AG09309 (cell line): Measurements from ENCODE around the gene SLAIN1.

Experiments used
- DNase-seq: peaks from one replicate; pipeline ENCODE4 v3.0.0-alpha.2; 2010; ENCODE audit warnings: low read depth
- H3K4me3 ChIP-seq: 2 replicates; pipeline ENCODE4 v1.5.1; 2011; ENCODE audit warnings: mild to moderate bottlenecking, low read depth, low read length, moderate library complexity; ENCODE audit not compliant: control insufficient read depth
- CTCF ChIP-seq: IDR thresholded peaks from 2 replicates; pipeline ENCODE4 v1.5.1; 2011; ENCODE audit warnings: mild to moderate bottlenecking, low read depth, low read length, inconsistent platforms; ENCODE audit not compliant: insufficient read depth, control insufficient read depth; ENCODE audit errors: missing control alignments

SLAIN1 gene

GRCh38 chr13:77678691-77679235, 18.7 kb upstream of the SLAIN1 start:
- no peak for TF ChIP-seq CTCF
- DNase-seq: no peak
- H3K4me3 ChIP-seq: no peak overlapping the region

GRCh38 chr13:77687799-77688198, 9.7 kb upstream of the SLAIN1 start:
- no peak for DNase-seq
- no peak for TF ChIP-seq CTCF

GRCh38 chr13:77691871-77692270, 5.6 kb upstream of the SLAIN1 start:
- TF ChIP-seq CTCF: no peak
- H3K4me3 ChIP-seq: no peak overlapping the region
- no peak for DNase-seq

More at GRCh38 chr13:77687799-77688198, 9.7 kb upstream of the SLAIN1 start:
- H3K4me3 ChIP-seq: no peak overlapping the region

- DNase-seq: no peak
- TF ChIP-seq CTCF: no peak
- H3K4me3 ChIP-seq: no peak overlapping the region
Observed at GRCh38 chr13:77692746-77693448, 4.6 kb upstream of the SLAIN1 start.

- TF ChIP-seq CTCF: no peak
- DNase-seq: no peak
- H3K4me3 ChIP-seq: no peak overlapping the region
Observed at GRCh38 chr13:77693449-77693940, 4.0 kb upstream of the SLAIN1 start.

GRCh38 chr13:77696006-77696878, 1.2 kb upstream of the SLAIN1 start:
- no peak overlapping the region for H3K4me3 ChIP-seq
- no peak for TF ChIP-seq CTCF
- DNase-seq: no peak
